Upper lobe of left lung (tissue), 6 donors: Measurements from ENCODE around the gene CLTC. TPM values are rescaled to one million over a fixed set of nuclear protein-coding genes. Genes with fewer than 3 reads are reported as not detected.
A peak's percentile ranks its signal among the peaks of the same experiment; 100 is the strongest.

Experiments
- ATAC-seq, 2 donors: fragments of 200-7000 bp; cut with Tn5 transposase; one replicate each; pipeline ENCODE4 v1.9.1; 2022; ENCODE audit warnings: mild to moderate bottlenecking in 2 of 2, moderate library complexity in 2 of 2; ENCODE audit not compliant: low FRiP score in 2 of 2
- DNase-seq, 2 donors: peaks; one replicate each; pipeline ENCODE4 v3.0.0-alpha.2; 2019 to 2020
- H3K27ac ChIP-seq, 4 donors: fragments of 200-600 bp; sonication (generic); one replicate each; pipeline ENCODE4 v1.5.1; 2016 to 2019
- H3K27me3 ChIP-seq, 4 donors: fragments of 200-600 bp; sonication (generic); one replicate each; pipeline ENCODE4 v1.5.1; 2017 to 2019
- H3K36me3 ChIP-seq, 4 donors: fragments of 200-600 bp; sonication (generic); one replicate each; pipeline ENCODE4 v1.5.1; 2016 to 2019
- H3K4me1 ChIP-seq, 4 donors: fragments of 200-600 bp; sonication (generic); one replicate each; pipeline ENCODE4 v1.5.1; 2018 to 2019
- H3K4me3 ChIP-seq, 4 donors: fragments of 200-600 bp; sonication (generic); one replicate each; pipeline ENCODE4 v1.5.1; 2017 to 2019; ENCODE audit warnings: mild to moderate bottlenecking in 2 of 4, moderate library complexity in 1 of 4
- H3K9me3 ChIP-seq, 4 donors: fragments of 200-600 bp; sonication (generic); one replicate each; pipeline ENCODE4 v1.5.1; 2018 to 2019
- EP300 ChIP-seq, 4 donors: sonication (generic); formaldehyde crosslinking; IDR thresholded peaks; one replicate each; pipeline ENCODE4 v1.5.1; 2017; ENCODE audit warnings: antibody characterized with exemption in 4 of 4, control low read depth in 2 of 4
- POLR2A ChIP-seq, 4 donors: fragments of 450-650 bp; IDR thresholded peaks; one replicate each; pipeline ENCODE4 v1.5.1; 2016 to 2017; ENCODE audit warnings: antibody characterized with exemption in 4 of 4, mild to moderate bottlenecking in 2 of 4
- POLR2AphosphoS5 ChIP-seq, 2 donors: sonication (generic); formaldehyde crosslinking; IDR thresholded peaks; one replicate each; pipeline ENCODE4 v1.5.1; 2017; ENCODE audit warnings: antibody characterized with exemption in 2 of 2
- WGBS, 2 donors: methylation state at CpG; one replicate each; pipeline ENCODE4 v1.1.5; 2017 to 2018; 5-methylcytosine and 5-hydroxymethylcytosine counted together
- total RNA-seq, 6 donors: library from RNA; depleted of rRNA in 4 of 6; stranded (reverse); fragments of >200 nt in 4 of 6; gene quantifications; one replicate each; pipeline versions ENCODE4 v1.1.0 to v1.2.1, GENCODE V29; 2016 to 2021
- TF ChIP-seq, protein P1 (sequence below), 6 experiments: fragments of 450-650 bp in 4 of 6; fragments of 200-600 bp in 2 of 6; sonication (generic) in 2 of 6; IDR thresholded peaks; one replicate each; pipeline ENCODE4 v1.5.1; 2016 to 2019; ENCODE audit warnings: antibody characterized with exemption in 6 of 6
- donor health status: DM: no; HTN: no; CAD: no; lungs with moderate emphysema.
- donor health status: DM: no; HTN: yes; CAD: no; lungs with severe emphysema.

CLTC gene
- total RNA-seq, 6 donors from 2014 or later: 113 to 266 (median 192) TPM

DNA sequence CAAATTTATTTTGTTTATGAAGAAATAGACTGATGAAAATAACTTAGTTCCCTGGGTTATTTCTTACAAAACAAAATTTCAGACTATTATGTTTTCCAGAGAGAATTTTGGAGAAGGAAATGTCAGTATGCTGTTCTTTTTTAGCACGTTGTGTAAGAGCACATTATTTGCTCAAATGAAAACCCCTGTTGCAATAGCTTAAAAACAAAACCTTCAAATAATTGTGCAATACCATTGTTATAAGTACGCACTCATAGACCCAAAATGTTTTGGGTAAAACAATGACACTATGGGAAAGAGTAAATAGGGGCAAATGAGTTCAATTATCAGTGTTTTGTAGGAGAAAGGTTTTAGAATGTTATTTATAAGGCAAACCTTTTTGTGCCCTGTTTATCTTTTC lies 106.0 kb downstream of the CLTC start:
- peak; percentile 62 to 78 for ATAC-seq
- H3K27ac ChIP-seq: peak overlapping the region; percentile 40 to 80 (median 66)

DNA sequence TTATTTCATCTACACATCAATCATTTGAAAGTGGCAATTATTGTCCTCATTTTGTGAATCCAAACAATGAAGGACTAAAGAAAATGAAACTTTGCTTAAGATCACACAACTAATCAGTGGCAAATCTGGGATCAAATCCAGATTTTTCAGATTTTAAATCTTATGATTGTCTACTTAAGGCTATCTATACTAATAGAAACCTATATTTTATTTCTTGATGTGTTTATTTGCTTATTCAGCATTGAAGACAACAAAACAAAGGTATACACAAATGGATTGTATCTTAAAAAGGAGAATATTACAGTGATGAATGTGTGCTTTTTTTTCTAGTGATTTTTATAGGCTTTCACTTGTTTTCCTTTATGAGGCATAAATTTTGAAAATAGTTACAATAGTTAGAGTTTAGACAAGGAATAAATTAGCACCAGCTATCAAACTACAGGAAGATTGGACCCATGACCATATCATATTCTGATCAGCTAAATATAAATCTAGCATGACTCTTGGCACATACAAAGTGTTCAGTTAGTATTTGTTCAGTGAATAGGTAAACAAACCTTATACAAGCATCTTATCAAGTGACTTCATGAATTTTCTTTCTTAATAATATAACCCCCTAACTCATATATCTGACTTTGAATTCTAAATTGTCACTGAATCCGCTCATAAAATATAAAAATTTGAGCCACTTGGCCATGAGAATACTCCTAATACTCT lies 108.3 kb downstream of the CLTC start:
- WGBS, 2 donors: 98 to 100% methylated on average over 1 of the region's 1 CpG
- ATAC-seq: no peak
- no peak for DNase-seq
- Histone ChIP-seq H3K4me1 (peaks cover 22 to 41% (median 26%) of the 10 kb centered on the region in 4 donors), H3K27me3 (no peaks in the 10 kb centered on the region), H3K27ac (peak overlapping the region in 1 of 4 donors; percentile 30), H3K4me3 (no peak overlapping the region), H3K9me3 (no peaks in the 10 kb centered on the region), H3K36me3 (peaks cover 0 to 4% (median 0%) of the 10 kb centered on the region in 4 donors)
- TF ChIP-seq POLR2A (IDR thresholded peaks at IDR 0.05): no peak
- no peak for TF ChIP-seq EP300 (IDR thresholded peaks at IDR 0.05)
- no peak for TF ChIP-seq POLR2AphosphoS5 (IDR thresholded peaks at IDR 0.05)
- TF ChIP-seq, protein P1, sequence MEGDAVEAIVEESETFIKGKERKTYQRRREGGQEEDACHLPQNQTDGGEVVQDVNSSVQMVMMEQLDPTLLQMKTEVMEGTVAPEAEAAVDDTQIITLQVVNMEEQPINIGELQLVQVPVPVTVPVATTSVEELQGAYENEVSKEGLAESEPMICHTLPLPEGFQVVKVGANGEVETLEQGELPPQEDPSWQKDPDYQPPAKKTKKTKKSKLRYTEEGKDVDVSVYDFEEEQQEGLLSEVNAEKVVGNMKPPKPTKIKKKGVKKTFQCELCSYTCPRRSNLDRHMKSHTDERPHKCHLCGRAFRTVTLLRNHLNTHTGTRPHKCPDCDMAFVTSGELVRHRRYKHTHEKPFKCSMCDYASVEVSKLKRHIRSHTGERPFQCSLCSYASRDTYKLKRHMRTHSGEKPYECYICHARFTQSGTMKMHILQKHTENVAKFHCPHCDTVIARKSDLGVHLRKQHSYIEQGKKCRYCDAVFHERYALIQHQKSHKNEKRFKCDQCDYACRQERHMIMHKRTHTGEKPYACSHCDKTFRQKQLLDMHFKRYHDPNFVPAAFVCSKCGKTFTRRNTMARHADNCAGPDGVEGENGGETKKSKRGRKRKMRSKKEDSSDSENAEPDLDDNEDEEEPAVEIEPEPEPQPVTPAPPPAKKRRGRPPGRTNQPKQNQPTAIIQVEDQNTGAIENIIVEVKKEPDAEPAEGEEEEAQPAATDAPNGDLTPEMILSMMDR (IDR thresholded peaks at IDR 0.05): no peak

More for the DNA sequence above, 106.0 kb downstream of the CLTC start:
- Histone ChIP-seq H3K4me3 (no peak overlapping the region), H3K9me3 (no peaks in the 10 kb centered on the region), H3K4me1 (peaks cover 22 to 34% (median 26%) of the 10 kb centered on the region in 4 donors), H3K36me3 (no peaks in the 10 kb centered on the region), H3K27me3 (no peaks in the 10 kb centered on the region)
- no peak for DNase-seq
- TF ChIP-seq POLR2AphosphoS5 (IDR thresholded peaks at IDR 0.05): peak in 1 of 2 donors; percentile 56
- TF ChIP-seq EP300 (IDR thresholded peaks at IDR 0.05): peak in 2 of 4 donors; percentile 19 to 66
- TF ChIP-seq, protein P1 (IDR thresholded peaks at IDR 0.05): no peak
- WGBS, 2 donors: 26 to 36% methylated on average over 2 of the region's 2 CpGs

DNA sequence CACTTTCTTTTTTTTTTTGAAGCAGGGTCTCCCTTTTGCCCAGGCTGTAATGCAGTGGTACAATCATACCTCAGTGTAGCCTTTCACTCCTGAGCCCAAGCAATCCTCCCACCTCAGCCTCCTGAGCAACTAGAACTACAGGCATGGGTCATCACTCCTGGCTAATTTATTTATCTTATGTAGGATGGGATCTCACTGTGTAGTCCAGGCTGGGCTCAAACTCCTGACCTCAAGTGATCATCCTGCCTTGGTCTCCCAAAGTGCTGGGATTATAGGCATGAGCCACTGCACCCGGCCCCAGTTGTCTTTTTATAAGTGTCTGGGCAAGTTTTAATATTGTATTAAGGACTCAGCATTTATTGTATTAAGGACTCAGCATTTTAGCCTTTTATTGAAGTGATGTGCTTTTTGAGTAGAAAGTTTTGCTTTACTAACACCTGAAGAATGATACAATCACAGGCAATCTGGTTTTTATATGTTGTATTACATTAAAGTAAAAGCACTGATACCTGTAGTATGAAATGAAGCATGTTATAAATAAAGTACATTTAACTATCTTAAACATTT lies 110.7 kb downstream of the CLTC start:
- H3K27ac ChIP-seq: peak overlapping the region in 2 of 4 donors; percentile 18 to 77
- peaks cover 1 to 15% (median 3%) of the 10 kb centered on the region in 4 donors for H3K36me3 ChIP-seq
- DNase-seq: no peak
- no peak for ATAC-seq
- no peaks in the 10 kb centered on the region for H3K27me3 ChIP-seq
- no peak for TF ChIP-seq POLR2AphosphoS5 (IDR thresholded peaks at IDR 0.05)
- no peak for TF ChIP-seq POLR2A (IDR thresholded peaks at IDR 0.05)
- TF ChIP-seq, protein P1 (IDR thresholded peaks at IDR 0.05): no peak
- TF ChIP-seq EP300 (IDR thresholded peaks at IDR 0.05): no peak
- H3K4me3 ChIP-seq: no peak overlapping the region
- WGBS, 2 donors: 90 to 100% methylated on average over 1 of the region's 1 CpG
- H3K4me1 ChIP-seq: peaks cover 5 to 26% (median 15%) of the 10 kb centered on the region in 4 donors
- no peaks in the 10 kb centered on the region for H3K9me3 ChIP-seq

DNA sequence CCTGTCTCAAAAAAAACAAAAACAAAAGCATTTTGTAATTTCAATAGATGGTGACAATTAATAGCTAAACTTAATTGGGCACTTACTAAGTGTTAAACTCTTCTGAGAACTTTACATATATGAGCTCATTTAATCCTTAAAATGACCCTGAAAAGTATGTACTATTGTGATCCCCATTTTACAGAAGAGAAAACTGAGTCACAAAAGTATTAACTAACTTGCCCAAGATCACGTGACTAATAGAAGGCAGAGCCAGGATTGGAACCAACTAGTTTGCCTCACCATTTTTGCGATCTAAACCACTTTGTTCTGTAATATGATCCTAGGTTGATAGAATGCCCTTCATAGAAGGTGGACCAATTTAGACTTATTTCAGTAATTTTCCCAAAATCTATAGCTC lies 114.0 kb downstream of the CLTC start:
- Histone ChIP-seq H3K27ac (no peak overlapping the region), H3K9me3 (no peaks in the 10 kb centered on the region), H3K4me1 (peaks cover 0 to 7% (median 0%) of the 10 kb centered on the region in 4 donors), H3K36me3 (peaks cover 6 to 40% (median 12%) of the 10 kb centered on the region in 4 donors), H3K27me3 (no peaks in the 10 kb centered on the region), H3K4me3 (no peak overlapping the region)
- ATAC-seq (no peak), DNase-seq (no peak)
- WGBS, 2 donors: 89 to 97% methylated on average over 2 of the region's 2 CpGs
- TF ChIP-seq POLR2A (IDR thresholded peaks at IDR 0.05): no peak
- TF ChIP-seq POLR2AphosphoS5 (IDR thresholded peaks at IDR 0.05): no peak

DNA sequence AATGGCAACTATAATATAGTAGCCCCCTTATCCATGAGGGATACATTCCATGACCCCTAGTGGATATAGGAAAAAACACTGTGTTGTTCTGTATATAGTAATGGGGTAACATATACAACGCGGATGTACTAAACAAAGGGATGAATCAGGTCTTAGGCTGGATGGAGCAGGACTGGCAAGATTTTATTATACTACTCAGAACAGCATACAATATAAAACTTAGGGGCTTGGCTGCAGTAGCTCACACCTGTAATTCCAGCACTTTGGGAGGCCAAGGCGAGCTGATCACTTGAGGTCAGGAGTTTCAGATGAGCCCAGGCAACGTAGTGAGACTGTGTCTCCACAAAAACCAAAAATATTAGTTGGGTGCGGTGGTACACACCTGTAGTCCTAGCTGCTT lies 114.5 kb downstream of the CLTC start:
- 96% methylated on average over 5 of the region's 5 CpGs for WGBS, 2 donors
- DNase-seq: no peak

More for the DNA sequence above, 114.5 kb downstream of the CLTC start:
- Histone ChIP-seq H3K9me3 (no peaks in the 10 kb centered on the region), H3K36me3 (peaks cover 6 to 45% (median 12%) of the 10 kb centered on the region in 4 donors), H3K4me1 (peaks cover 0 to 7% (median 0%) of the 10 kb centered on the region in 4 donors), H3K4me3 (no peak overlapping the region), H3K27me3 (no peaks in the 10 kb centered on the region), H3K27ac (no peak overlapping the region)
- no peak for ATAC-seq
- TF ChIP-seq POLR2AphosphoS5 (IDR thresholded peaks at IDR 0.05) (no peak), EP300 (IDR thresholded peaks at IDR 0.05) (no peak), POLR2A (IDR thresholded peaks at IDR 0.05) (no peak)
- TF ChIP-seq, protein P1 (IDR thresholded peaks at IDR 0.05): no peak
